ENCODE results near the gene GSTT4.
"Not testable (repeated sequence)": the region's sequence is repeated elsewhere in the genome, so short reads cannot be mapped to it uniquely, and the experiment has no call there.

GSTT4 gene

DNA sequence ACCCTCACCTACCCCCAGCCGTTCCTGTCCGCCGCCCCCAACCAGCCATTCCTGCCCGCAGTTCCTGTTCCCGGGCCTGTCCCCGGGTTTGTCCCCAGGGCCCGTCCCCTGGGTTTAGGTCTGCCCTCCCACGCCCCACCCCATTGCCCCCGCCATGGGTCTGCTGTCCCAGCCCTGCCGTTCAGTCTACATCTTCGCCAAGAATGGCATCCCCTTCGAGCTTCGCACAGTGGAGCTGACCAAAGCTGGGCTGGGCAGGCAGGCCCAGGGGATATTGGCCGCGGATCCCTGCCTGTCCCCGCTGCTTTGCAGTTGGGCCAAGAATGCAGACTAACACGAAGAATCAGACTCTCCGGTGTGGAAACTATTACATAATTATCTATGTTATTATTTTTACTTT lies 55.5 kb downstream of the GSTT4 start:
- DNase-seq = not testable (repeated sequence)
